Thoracic aorta (tissue), 2 donors: Measurements from ENCODE around the gene MED27. TPM values are rescaled to one million over a fixed set of nuclear protein-coding genes. Genes with fewer than 3 reads are reported as not detected.

Experiments
- ATAC-seq: fragments of 150-250 bp; one replicate; pipeline ENCODE4 v1.8.0; 2017; ENCODE audit warnings: low read depth; ENCODE audit not compliant: insufficient number of reproducible peaks, low FRiP score
- DNase-seq: peaks from one replicate; pipeline ENCODE4 v3.0.0-alpha.2; 2020; ENCODE audit warnings: low spot score
- H3K27ac ChIP-seq, 2 donors: fragments of 200-600 bp; sonication (generic); 1 replicate in 1 of 2; 2 replicates in 1 of 2; pipeline ENCODE4 v1.5.1; 2016; ENCODE audit warnings: mild to moderate bottlenecking in 2 of 2, moderate library complexity in 2 of 2
- H3K27me3 ChIP-seq: fragments of 200-600 bp; sonication (generic); replicated peaks from 2 replicates; pipeline ENCODE4 v1.6.0; 2016; ENCODE audit warnings: mild to moderate bottlenecking; ENCODE audit not compliant: insufficient read depth
- H3K36me3 ChIP-seq: fragments of 200-600 bp; sonication (generic); one replicate; pipeline ENCODE4 v1.5.1; 2016
- H3K4me1 ChIP-seq, 2 donors: fragments of 200-600 bp; sonication (generic); 1 replicate in 1 of 2; 2 replicates in 1 of 2; pipeline versions ENCODE4 v1.5.1 to v1.6.0; 2016; ENCODE audit warnings: low read depth in 2 of 2, mild to moderate bottlenecking in 1 of 2; ENCODE audit not compliant: control insufficient read depth in 1 of 2
- H3K4me3 ChIP-seq: fragments of 200-600 bp; sonication (generic); 2 replicates; pipeline ENCODE4 v1.5.1; 2016; ENCODE audit warnings: mild to moderate bottlenecking
- H3K9me3 ChIP-seq: fragments of 200-600 bp; sonication (generic); 2 replicates; pipeline ENCODE4 v1.5.1; 2016
- total RNA-seq, 2 donors: library from RNA; depleted of rRNA; stranded (reverse); fragments of >200 nt; gene quantifications; one replicate each; pipeline versions ENCODE4 v1.1.0 to v1.2.3, GENCODE V29; 2016
- TF ChIP-seq, protein P1 (sequence below): fragments of 200-600 bp; sonication (generic); IDR thresholded peaks from one replicate; pipeline ENCODE4 v1.5.1; 2019; ENCODE audit warnings: antibody characterized with exemption

Gene MED27
- total RNA-seq, 2 donors from 2014 or later = 19.3 to 26.5 TPM

DNA sequence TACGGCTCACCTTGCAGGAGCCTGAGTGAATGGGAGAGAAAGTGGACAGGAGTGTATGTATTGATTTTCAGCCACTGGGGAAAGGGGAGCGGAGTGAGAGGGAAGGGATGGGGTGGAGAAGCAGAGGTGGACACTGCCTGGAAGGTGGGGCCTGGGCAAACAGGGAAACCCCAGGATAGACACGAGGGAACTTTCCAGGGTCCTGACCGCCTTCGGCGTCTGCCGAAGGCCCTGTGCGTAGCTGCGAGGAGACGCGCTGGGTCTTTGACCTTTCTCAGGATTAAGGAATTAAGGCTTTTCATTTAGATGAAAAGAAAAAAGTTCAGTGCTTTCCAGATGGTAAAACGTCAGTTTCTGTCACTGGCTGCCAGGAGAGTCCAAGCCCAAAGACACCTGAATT, 205.2 kb downstream of the MED27 start:
- ATAC-seq (no peak), DNase-seq (no peak)
- H3K9me3 ChIP-seq = no peaks in the 10 kb centered on the region
- no peak overlapping the region for H3K4me3 ChIP-seq
- H3K4me1 ChIP-seq = no peaks in the 10 kb centered on the region
- H3K27me3 ChIP-seq = no peaks in the 10 kb centered on the region
- H3K36me3 ChIP-seq = peaks cover 3% of the 10 kb centered on the region
- TF ChIP-seq, protein P1, sequence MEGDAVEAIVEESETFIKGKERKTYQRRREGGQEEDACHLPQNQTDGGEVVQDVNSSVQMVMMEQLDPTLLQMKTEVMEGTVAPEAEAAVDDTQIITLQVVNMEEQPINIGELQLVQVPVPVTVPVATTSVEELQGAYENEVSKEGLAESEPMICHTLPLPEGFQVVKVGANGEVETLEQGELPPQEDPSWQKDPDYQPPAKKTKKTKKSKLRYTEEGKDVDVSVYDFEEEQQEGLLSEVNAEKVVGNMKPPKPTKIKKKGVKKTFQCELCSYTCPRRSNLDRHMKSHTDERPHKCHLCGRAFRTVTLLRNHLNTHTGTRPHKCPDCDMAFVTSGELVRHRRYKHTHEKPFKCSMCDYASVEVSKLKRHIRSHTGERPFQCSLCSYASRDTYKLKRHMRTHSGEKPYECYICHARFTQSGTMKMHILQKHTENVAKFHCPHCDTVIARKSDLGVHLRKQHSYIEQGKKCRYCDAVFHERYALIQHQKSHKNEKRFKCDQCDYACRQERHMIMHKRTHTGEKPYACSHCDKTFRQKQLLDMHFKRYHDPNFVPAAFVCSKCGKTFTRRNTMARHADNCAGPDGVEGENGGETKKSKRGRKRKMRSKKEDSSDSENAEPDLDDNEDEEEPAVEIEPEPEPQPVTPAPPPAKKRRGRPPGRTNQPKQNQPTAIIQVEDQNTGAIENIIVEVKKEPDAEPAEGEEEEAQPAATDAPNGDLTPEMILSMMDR = no peak
- no peak overlapping the region for H3K27ac ChIP-seq

DNA sequence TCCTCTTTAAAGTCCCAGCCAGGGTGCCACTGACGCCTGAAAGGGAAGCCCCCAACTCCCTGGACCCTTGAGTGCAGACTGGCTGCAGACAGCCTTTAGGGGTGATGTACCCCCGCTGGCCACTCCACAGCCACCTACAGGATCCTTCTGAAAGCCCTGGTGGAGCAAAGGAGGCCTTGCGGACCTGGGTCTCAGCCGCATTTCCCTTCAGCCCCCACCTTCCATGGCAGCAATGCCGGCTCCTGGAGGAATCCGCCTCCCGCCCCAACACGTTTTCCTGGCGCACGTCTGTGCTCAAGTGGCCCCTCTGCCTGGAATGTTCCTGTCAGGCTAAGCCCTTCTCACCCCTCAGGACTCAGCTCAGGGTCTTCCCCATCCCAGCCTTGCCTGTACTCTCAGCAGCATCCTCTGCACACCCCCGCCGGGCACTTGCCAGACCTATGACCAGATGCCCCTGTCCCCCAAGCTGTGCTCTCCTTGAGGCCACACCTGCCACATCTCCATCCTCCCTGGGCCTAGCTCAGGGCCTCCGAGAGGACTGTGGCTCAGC, 205.7 kb downstream of the MED27 start:
- H3K27ac ChIP-seq = no peak overlapping the region
- H3K4me1 ChIP-seq = no peaks in the 10 kb centered on the region
- no peaks in the 10 kb centered on the region for H3K27me3 ChIP-seq
- no peaks in the 10 kb centered on the region for H3K9me3 ChIP-seq
- H3K36me3 ChIP-seq = peaks cover 3% of the 10 kb centered on the region
- no peak for ATAC-seq
- no peak overlapping the region for H3K4me3 ChIP-seq
- TF ChIP-seq, protein P1 = no peak
- no peak for DNase-seq

DNA sequence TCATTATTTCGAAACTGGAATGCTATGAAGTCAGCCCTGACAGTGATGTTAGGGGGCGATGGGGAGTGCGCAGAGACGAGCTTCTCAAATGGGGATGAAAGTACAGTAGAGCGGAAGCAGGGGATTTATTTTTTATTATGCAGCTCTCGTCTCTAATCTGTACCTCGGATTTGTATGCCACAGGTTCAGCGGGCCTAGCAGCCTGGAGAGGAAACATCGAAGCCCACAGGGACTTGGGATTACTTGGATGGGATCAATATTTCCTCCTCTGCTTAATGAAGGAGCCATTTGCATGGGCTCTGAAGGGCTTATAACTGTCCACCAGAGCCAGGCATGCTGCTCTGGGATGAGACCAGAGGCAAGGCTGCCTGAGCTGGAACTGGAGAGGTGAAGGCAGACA, 206.3 kb downstream of the MED27 start:
- Histone ChIP-seq H3K4me3 (no peak overlapping the region), H3K9me3 (no peaks in the 10 kb centered on the region), H3K4me1 (no peaks in the 10 kb centered on the region), H3K36me3 (peaks cover 3% of the 10 kb centered on the region), H3K27ac (no peak overlapping the region), H3K27me3 (no peaks in the 10 kb centered on the region)
- TF ChIP-seq, protein P1 = no peak
- no peak for DNase-seq
- no peak for ATAC-seq

DNA sequence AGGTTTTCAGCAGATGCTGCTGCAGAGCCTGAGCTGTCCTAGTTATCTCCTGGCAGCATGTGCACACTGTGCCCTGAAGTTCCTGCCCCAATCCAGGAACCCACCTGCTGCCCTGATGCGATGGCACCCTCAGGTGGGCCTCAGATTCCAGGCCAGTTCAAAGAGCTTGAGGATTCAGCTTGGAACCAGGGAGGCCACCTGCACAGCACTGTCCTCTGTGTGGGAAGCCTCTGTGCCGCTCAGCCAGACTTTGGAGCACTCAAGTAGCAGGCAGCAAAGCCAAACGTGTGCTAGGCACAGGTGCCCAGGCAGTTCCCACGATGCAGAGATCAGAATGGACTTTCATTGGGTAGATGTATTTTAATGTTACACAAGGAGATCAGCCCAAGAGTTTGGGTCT, 207.0 kb downstream of the MED27 start:
- Histone ChIP-seq H3K9me3 (no peaks in the 10 kb centered on the region), H3K4me1 (no peaks in the 10 kb centered on the region), H3K27ac (no peak overlapping the region), H3K4me3 (no peak overlapping the region), H3K36me3 (peaks cover 3% of the 10 kb centered on the region), H3K27me3 (no peaks in the 10 kb centered on the region)
- DNase-seq (no peak), ATAC-seq (no peak)
- TF ChIP-seq, protein P1 = no peak

DNA sequence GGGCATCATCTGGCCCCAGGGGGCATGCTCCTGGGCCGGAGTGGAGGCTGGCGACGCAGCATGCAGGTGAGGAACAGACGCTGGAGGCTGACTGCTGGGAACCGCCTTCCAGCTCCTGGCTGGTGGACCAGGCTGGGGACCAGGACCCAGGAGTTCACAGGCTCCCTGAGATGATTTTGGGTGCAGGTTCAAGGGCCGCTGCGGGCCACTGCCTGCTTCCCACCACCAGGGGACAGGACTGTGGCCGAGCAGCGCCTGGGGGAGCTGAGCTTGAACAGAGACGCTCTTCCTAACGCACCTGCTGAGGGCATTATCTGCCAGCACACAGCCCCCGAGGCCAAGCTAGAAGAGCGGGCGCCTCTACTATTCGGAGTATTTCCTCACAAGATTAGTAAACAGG, 207.7 kb downstream of the MED27 start:
- peaks cover 3% of the 10 kb centered on the region for H3K36me3 ChIP-seq
- DNase-seq = no peak

More for the DNA sequence above, 207.7 kb downstream of the MED27 start:
- TF ChIP-seq, protein P1 = no peak
- Histone ChIP-seq H3K27me3 (no peaks in the 10 kb centered on the region), H3K27ac (no peak overlapping the region), H3K4me1 (no peaks in the 10 kb centered on the region), H3K4me3 (no peak overlapping the region), H3K9me3 (no peaks in the 10 kb centered on the region)
- no peak for ATAC-seq
